ENCODE results near the gene ZNF200.
A peak's percentile ranks its signal among the peaks of the same experiment; 100 is the strongest.
"Not testable (repeated sequence)": the region's sequence is repeated elsewhere in the genome, so short reads cannot be mapped to it uniquely, and the experiment has no call there.

The ZNF200 gene

GRCh38 chr16:3202903-3203539 lies 31.9 kb downstream of the ZNF200 start:
- DNase-seq (ENCODE audit: low read depth in 2 of 3, low spot score in 2 of 3) = no peak

DNA sequence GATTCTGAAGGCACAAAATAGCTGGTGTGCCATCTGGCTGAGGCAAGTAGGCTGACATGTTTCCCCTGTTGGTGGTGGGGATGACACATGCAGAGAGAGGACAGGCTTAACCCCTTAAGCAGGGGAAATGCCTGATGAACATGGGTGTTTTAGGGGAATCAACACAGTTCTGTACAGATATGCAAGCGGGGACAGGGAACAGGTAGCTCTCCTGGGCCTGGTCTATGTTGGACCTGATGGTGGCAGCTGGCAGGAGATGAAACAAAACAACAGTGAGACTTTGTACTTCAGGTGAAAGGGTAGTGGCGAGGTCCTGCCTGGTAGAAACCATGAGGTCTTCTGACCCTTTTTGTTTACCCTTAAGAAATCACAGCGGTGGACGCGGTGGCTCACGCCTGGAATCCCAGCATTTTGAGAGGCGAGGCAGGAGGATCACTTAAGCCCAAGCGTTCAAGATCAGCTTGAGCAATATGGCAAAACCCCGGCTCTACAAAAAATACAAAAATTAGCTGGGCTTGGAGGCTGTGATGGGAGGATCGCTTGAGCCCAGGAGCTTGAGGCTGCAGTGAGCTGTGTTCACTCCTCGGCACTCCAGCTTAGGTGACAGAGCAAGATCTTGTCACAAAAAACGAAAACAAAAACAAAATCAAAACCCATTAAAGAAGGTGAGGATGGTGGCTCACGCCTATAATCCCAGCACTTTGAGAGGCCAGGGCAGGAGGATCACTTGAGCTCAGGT lies 36.5 kb downstream of the ZNF200 start:
- DNase-seq (ENCODE audit: low read depth in 2 of 3, low spot score in 2 of 3) = no peak

DNA sequence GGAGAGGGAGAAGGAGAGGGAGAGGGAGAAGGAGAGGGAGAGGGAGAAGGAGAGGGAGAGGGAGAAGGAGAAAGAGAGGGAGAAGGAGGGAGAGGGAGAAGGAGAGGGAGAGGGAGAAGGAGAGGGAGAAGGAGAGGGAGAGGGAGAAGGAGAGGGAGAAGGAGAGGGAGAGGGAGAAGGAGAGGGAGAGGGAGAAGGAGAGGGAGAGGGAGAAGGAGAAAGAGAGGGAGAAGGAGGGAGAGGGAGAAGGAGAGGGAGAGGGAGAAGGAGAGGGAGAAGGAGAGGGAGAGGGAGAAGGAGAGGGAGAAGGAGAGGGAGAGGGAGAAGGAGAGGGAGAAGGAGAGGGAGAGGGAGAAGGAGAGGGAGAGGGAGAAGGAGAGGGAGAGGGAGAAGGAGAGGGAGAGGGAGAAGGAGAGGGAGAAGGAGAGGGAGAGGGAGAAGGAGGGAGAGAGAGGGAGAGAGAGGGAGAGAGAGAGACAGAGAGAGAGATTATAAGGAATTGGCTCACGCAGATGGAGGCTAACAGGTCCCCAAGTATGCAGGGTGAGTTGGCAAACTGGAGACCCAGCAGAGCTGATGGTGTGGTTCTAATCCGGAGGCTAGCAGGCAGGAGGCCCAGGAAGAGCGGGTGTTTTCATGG lies 37.1 kb downstream of the ZNF200 start:
- DNase-seq (ENCODE audit: low read depth in 2 of 3, low spot score in 2 of 3) = not testable (repeated sequence)

GRCh38 chr16:3195975-3196374 lies 39.0 kb downstream of the ZNF200 start:
- DNase-seq (ENCODE audit: low read depth in 2 of 3, low spot score in 2 of 3) = no peak

DNA sequence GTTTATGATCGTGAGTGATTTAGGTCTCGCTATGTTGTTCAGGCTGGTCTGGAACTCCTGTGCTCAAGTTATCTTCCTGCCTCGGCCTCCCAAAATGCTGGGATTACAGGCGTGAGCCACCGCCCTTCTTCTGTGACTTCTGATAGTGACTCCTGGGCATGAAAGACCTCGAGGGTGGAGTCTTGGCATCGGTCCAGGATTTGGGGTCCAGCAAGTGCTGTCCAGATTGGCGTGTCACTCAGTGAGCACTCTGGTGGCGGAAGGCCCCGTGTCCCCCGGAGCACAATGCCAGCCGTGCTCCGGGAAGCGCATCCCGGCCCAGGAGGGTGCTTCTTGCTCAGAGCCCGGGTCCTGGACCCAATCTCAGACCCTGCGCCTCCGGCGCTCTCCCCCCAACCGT lies 40.2 kb downstream of the ZNF200 start:
- DNase-seq (ENCODE audit: low read depth in 2 of 3, low spot score in 2 of 3) = no peak

GRCh38 chr16:3193221-3194212 lies 41.4 kb downstream of the ZNF200 start:
- DNase-seq (ENCODE audit: low read depth in 2 of 3, low spot score in 2 of 3) = no peak

- no peak for DNase-seq (ENCODE audit: low read depth in 2 of 3, low spot score in 2 of 3)
Observed at GRCh38 chr16:3192476-3193019, 42.4 kb downstream of the ZNF200 start.

GRCh38 chr16:3190949-3191353 lies 44.0 kb downstream of the ZNF200 start:
- no peak for DNase-seq (ENCODE audit: low read depth in 2 of 3, low spot score in 2 of 3)

GRCh38 chr16:3189869-3190268 lies 45.1 kb downstream of the ZNF200 start:
- DNase-seq (ENCODE audit: low read depth in 2 of 3, low spot score in 2 of 3) = no peak

- peak; percentile 64 to 92 (median 74) for DNase-seq (ENCODE audit: low read depth in 2 of 3, low spot score in 2 of 3)
Observed at GRCh38 chr16:3188925-3189825, 45.8 kb downstream of the ZNF200 start.

GRCh38 chr16:3188675-3188924 lies 46.4 kb downstream of the ZNF200 start:
- DNase-seq (ENCODE audit: low read depth in 2 of 3, low spot score in 2 of 3) = no peak

- peak; percentile 48 to 67 (median 57) for DNase-seq (ENCODE audit: low read depth in 2 of 3, low spot score in 2 of 3)
Observed at GRCh38 chr16:3187798-3188674, 46.9 kb downstream of the ZNF200 start, which contains the start of gene OR1F1. TSS of gene OR1F1 (plus strand) at chr16:3188204.

- DNase-seq (ENCODE audit: low read depth in 2 of 3, low spot score in 2 of 3) = no peak
Observed at GRCh38 chr16:3186946-3187690, 47.8 kb downstream of the ZNF200 start.

DNA sequence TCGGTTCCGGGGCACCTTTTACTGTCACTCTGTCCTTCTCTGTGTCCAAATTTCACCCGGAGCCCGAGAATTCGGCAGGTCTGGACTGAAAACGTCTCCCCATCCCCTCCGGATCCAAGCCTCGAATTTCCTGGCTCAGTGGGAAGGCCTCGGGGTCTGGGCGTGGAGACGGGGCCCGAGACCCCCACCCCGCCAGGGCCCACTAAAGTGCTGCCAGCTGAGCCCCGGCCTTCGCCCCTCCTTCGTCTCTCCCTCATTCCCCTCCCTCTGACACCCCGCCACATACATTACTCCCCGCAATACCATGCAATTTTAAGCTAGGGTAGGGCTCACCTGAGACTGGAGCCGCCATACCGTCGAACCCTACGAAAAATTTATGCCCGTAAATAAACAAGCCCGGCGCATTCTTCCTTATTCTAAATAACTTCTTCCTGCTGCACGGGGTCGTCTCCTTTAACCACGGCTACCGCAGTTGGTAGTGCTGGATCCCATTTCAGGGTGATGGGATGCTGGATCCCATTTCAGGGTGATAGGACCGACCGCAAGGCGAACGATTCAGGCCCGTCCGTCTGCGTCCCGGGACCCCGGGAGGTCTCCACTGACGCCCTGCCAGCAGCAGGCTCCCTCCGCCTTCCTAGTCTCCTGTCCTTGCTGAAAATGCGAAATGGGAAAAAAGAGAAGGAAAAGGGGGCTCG lies 51.4 kb downstream of the ZNF200 start:
- DNase-seq (ENCODE audit: low read depth in 2 of 3, low spot score in 2 of 3) = no peak

- peak; percentile 69 to 96 (median 94) for DNase-seq (ENCODE audit: low read depth in 2 of 3, low spot score in 2 of 3)
Observed at GRCh38 chr16:3182608-3183444, 52.1 kb downstream of the ZNF200 start.

GRCh38 chr16:3182293-3182607 lies 52.7 kb downstream of the ZNF200 start:
- not testable (repeated sequence) for DNase-seq (ENCODE audit: low read depth in 2 of 3, low spot score in 2 of 3)

DNA sequence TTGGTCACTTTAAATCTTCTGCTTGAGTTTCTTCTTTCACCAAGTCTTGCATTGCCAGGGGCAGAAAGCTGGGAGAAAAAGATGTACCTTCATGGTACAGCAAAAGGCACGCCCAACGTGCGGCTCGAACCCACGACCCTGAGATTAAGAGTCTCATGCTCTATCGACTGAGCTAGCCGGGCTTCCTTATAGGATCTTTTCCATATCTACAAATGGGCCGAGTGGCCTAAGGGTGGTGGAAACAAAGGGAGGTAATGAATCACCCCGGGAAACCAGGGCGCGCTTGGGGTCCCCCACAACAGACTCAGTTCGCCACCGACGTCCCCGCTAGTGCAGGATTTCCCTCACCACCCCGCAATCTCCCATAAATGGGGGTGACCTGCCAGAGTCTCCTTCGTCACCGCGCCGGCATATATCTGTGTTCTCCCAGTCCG lies 54.5 kb downstream of the ZNF200 start:
- DNase-seq (ENCODE audit: low read depth in 2 of 3, low spot score in 2 of 3) = no peak

All from activated CD8-positive, alpha-beta memory T cell treated with anti-CD3 and anti-CD28 coated beads for 48 hours (primary cell).